Measurements from ENCODE around the gene CFAP54.
A peak's percentile ranks its signal among the peaks of the same experiment; 100 is the strongest.
"Not testable (repeated sequence)": the region's sequence is repeated elsewhere in the genome, so short reads cannot be mapped to it uniquely, and the experiment has no call there.

CFAP54 gene

GRCh38 chr12:96719660-96720362 lies 230.4 kb downstream of the CFAP54 start:
- Histone ChIP-seq H3K23ac (ENCODE audit: low read length) (no peak overlapping the region), H2BK5ac (ENCODE audit: low read depth, low read length, poor library complexity) (no peak overlapping the region), H3K79me2 (ENCODE audit: control insufficient read depth, insufficient read depth, low read length, poor library complexity) (no peaks in the 10 kb centered on the region), H3K4me2 (ENCODE audit: low read length) (no peak overlapping the region), H3K18ac (ENCODE audit: low read length) (no peak overlapping the region), H2AK5ac (ENCODE audit: low read length) (no peak overlapping the region), H4K91ac (ENCODE audit: low read depth, low read length) (no peak overlapping the region), H3K4ac (ENCODE audit: low read depth, low read length) (no peak overlapping the region), H3K4me1 (ENCODE audit: control insufficient read depth in 1 of 2, insufficient read depth in 2 of 2, low read length in 2 of 2) (no peaks in the 10 kb centered on the region), H3K79me1 (ENCODE audit: low read length) (no peaks in the 10 kb centered on the region), H3K36me3 (ENCODE audit: control insufficient read depth in 1 of 2, insufficient read depth in 2 of 2, low read length in 2 of 2) (no peaks in the 10 kb centered on the region), H3K9me3 (ENCODE audit: insufficient read depth, low read depth, low read length) (no peaks in the 10 kb centered on the region), H2BK12ac (ENCODE audit: low read length) (no peak overlapping the region), H3K27ac (ENCODE audit: low read depth, low read length) (no peak overlapping the region), H3K9ac (ENCODE audit: low read length) (no peak overlapping the region), H4K12ac (ENCODE audit: low read depth, low read length) (no peak overlapping the region), H3K14ac (ENCODE audit: low read length) (no peak overlapping the region), H3K4me3 (ENCODE audit: low read depth, low read length) (no peak overlapping the region), H2BK120ac (ENCODE audit: insufficient read depth, low read length, poor library complexity) (no peak overlapping the region), H2AFZ (ENCODE audit: insufficient read depth, low read length, poor library complexity) (no peak overlapping the region), H4K8ac (ENCODE audit: low read depth, low read length) (no peak overlapping the region), H3K27me3 (ENCODE audit: insufficient read depth, low read length) (no peaks in the 10 kb centered on the region)
- WGBS (ENCODE audit: extremely low coverage, insufficient coverage, insufficient read length) = no CpG with 5 or more reads among the region's 5 CpGs
- DNase-seq = peak in 1 of 2 donors; percentile 7

GRCh38 chr12:96720363-96720705 lies 231.0 kb downstream of the CFAP54 start:
- no peaks in the 10 kb centered on the region for H3K36me3 ChIP-seq (ENCODE audit: control insufficient read depth in 1 of 2, insufficient read depth in 2 of 2, low read length in 2 of 2)
- no peak overlapping the region for H3K9ac ChIP-seq (ENCODE audit: low read length)
- H3K4me2 ChIP-seq (ENCODE audit: low read length) = no peak overlapping the region
- H3K4ac ChIP-seq (ENCODE audit: low read depth, low read length) = no peak overlapping the region
- H3K23ac ChIP-seq (ENCODE audit: low read length) = no peak overlapping the region
- WGBS (ENCODE audit: extremely low coverage, insufficient coverage, insufficient read length) = no CpG with 5 or more reads among the region's 9 CpGs
- H3K18ac ChIP-seq (ENCODE audit: low read length) = no peak overlapping the region
- no peaks in the 10 kb centered on the region for H3K4me1 ChIP-seq (ENCODE audit: control insufficient read depth in 1 of 2, insufficient read depth in 2 of 2, low read length in 2 of 2)
- no peak overlapping the region for H4K91ac ChIP-seq (ENCODE audit: low read depth, low read length)
- H2BK5ac ChIP-seq (ENCODE audit: low read depth, low read length, poor library complexity) = no peak overlapping the region
- no peaks in the 10 kb centered on the region for H3K79me1 ChIP-seq (ENCODE audit: low read length)
- no peak overlapping the region for H3K27ac ChIP-seq (ENCODE audit: low read depth, low read length)
- no peak overlapping the region for H3K14ac ChIP-seq (ENCODE audit: low read length)
- no peak overlapping the region for H2AFZ ChIP-seq (ENCODE audit: insufficient read depth, low read length, poor library complexity)
- no peak overlapping the region for H3K4me3 ChIP-seq (ENCODE audit: low read depth, low read length)
- H3K79me2 ChIP-seq (ENCODE audit: control insufficient read depth, insufficient read depth, low read length, poor library complexity) = no peaks in the 10 kb centered on the region
- H2AK5ac ChIP-seq (ENCODE audit: low read length) = no peak overlapping the region
- H3K9me3 ChIP-seq (ENCODE audit: insufficient read depth, low read depth, low read length) = no peaks in the 10 kb centered on the region
- no peak overlapping the region for H2BK12ac ChIP-seq (ENCODE audit: low read length)
- peak in 1 of 2 donors; percentile 17 for DNase-seq
- no peak overlapping the region for H4K12ac ChIP-seq (ENCODE audit: low read depth, low read length)
- H4K8ac ChIP-seq (ENCODE audit: low read depth, low read length) = no peak overlapping the region
- no peaks in the 10 kb centered on the region for H3K27me3 ChIP-seq (ENCODE audit: insufficient read depth, low read length)
- no peak overlapping the region for H2BK120ac ChIP-seq (ENCODE audit: insufficient read depth, low read length, poor library complexity)

- H2BK5ac ChIP-seq (ENCODE audit: low read depth, low read length, poor library complexity); H3K79me1 ChIP-seq (ENCODE audit: low read length); H3K4me2 ChIP-seq (ENCODE audit: low read length); H3K36me3 ChIP-seq (ENCODE audit: control insufficient read depth in 1 of 2, insufficient read depth in 2 of 2, low read length in 2 of 2); H4K12ac ChIP-seq (ENCODE audit: low read depth, low read length); H3K4me3 ChIP-seq (ENCODE audit: low read depth, low read length); H4K91ac ChIP-seq (ENCODE audit: low read depth, low read length); H2AK5ac ChIP-seq (ENCODE audit: low read length); H3K23ac ChIP-seq (ENCODE audit: low read length); H3K27me3 ChIP-seq (ENCODE audit: insufficient read depth, low read length); H2BK12ac ChIP-seq (ENCODE audit: low read length); DNase-seq; H3K9ac ChIP-seq (ENCODE audit: low read length); H2BK120ac ChIP-seq (ENCODE audit: insufficient read depth, low read length, poor library complexity); H3K4me1 ChIP-seq (ENCODE audit: control insufficient read depth in 1 of 2, insufficient read depth in 2 of 2, low read length in 2 of 2); H3K18ac ChIP-seq (ENCODE audit: low read length); H3K79me2 ChIP-seq (ENCODE audit: control insufficient read depth, insufficient read depth, low read length, poor library complexity); H3K4ac ChIP-seq (ENCODE audit: low read depth, low read length); H3K14ac ChIP-seq (ENCODE audit: low read length); H3K9me3 ChIP-seq (ENCODE audit: insufficient read depth, low read depth, low read length); H2AFZ ChIP-seq (ENCODE audit: insufficient read depth, low read length, poor library complexity); H3K27ac ChIP-seq (ENCODE audit: low read depth, low read length): not testable (repeated sequence)
- no CpG with 5 or more reads among the region's 23 CpGs for WGBS (ENCODE audit: extremely low coverage, insufficient coverage, insufficient read length)
- peak overlapping the region; percentile 47 for H4K8ac ChIP-seq (ENCODE audit: low read depth, low read length)
Measured at GRCh38 chr12:96729466-96729865, 240.1 kb downstream of the CFAP54 start.

GRCh38 chr12:96729886-96730285 lies 240.5 kb downstream of the CFAP54 start:
- H4K12ac ChIP-seq (ENCODE audit: low read depth, low read length) = no peak overlapping the region
- H4K91ac ChIP-seq (ENCODE audit: low read depth, low read length) = no peak overlapping the region
- H3K14ac ChIP-seq (ENCODE audit: low read length) = no peak overlapping the region
- H2BK120ac ChIP-seq (ENCODE audit: insufficient read depth, low read length, poor library complexity) = no peak overlapping the region
- no peak overlapping the region for H3K4me3 ChIP-seq (ENCODE audit: low read depth, low read length)
- H2BK12ac ChIP-seq (ENCODE audit: low read length) = no peak overlapping the region
- H3K36me3 ChIP-seq (ENCODE audit: control insufficient read depth in 1 of 2, insufficient read depth in 2 of 2, low read length in 2 of 2) = no peaks in the 10 kb centered on the region
- H2AK5ac ChIP-seq (ENCODE audit: low read length) = no peak overlapping the region
- H3K18ac ChIP-seq (ENCODE audit: low read length) = no peak overlapping the region
- no peaks in the 10 kb centered on the region for H3K27me3 ChIP-seq (ENCODE audit: insufficient read depth, low read length)
- H3K9me3 ChIP-seq (ENCODE audit: insufficient read depth, low read depth, low read length) = no peaks in the 10 kb centered on the region
- no peak overlapping the region for H3K23ac ChIP-seq (ENCODE audit: low read length)
- H3K27ac ChIP-seq (ENCODE audit: low read depth, low read length) = no peak overlapping the region
- no peak overlapping the region for H2AFZ ChIP-seq (ENCODE audit: insufficient read depth, low read length, poor library complexity)
- no peak overlapping the region for H3K4me2 ChIP-seq (ENCODE audit: low read length)
- H3K4me1 ChIP-seq (ENCODE audit: control insufficient read depth in 1 of 2, insufficient read depth in 2 of 2, low read length in 2 of 2) = no peaks in the 10 kb centered on the region
- no peak overlapping the region for H4K8ac ChIP-seq (ENCODE audit: low read depth, low read length)
- no peak for DNase-seq
- no peaks in the 10 kb centered on the region for H3K79me1 ChIP-seq (ENCODE audit: low read length)
- no CpG with 5 or more reads among the region's 2 CpGs for WGBS (ENCODE audit: extremely low coverage, insufficient coverage, insufficient read length)
- no peaks in the 10 kb centered on the region for H3K79me2 ChIP-seq (ENCODE audit: control insufficient read depth, insufficient read depth, low read length, poor library complexity)
- H3K4ac ChIP-seq (ENCODE audit: low read depth, low read length) = no peak overlapping the region
- no peak overlapping the region for H3K9ac ChIP-seq (ENCODE audit: low read length)
- no peak overlapping the region for H2BK5ac ChIP-seq (ENCODE audit: low read depth, low read length, poor library complexity)

Measured in trophoblast cell (in vitro differentiated cells and primary cell).